Peyer's patch (tissue), 4 donors: ENCODE data around the gene DPYD.

ENCODE experiments used
- POLR2A ChIP-seq, 2 donors: fragments of 450-650 bp; IDR thresholded peaks; one replicate each; pipeline ENCODE4 v1.5.1; 2017; ENCODE audit warnings: antibody characterized with exemption in 2 of 2, mild to moderate bottlenecking in 2 of 2, moderate library complexity in 2 of 2
- TF ChIP-seq, protein P1 (sequence below), 6 experiments: fragments of 450-650 bp in 4 of 6; fragments of 200-600 bp in 2 of 6; sonication (generic) in 1 of 6; IDR thresholded peaks; one replicate each; pipeline ENCODE4 v1.5.1; 2017 to 2019; ENCODE audit warnings: antibody characterized with exemption in 6 of 6, mild to moderate bottlenecking in 3 of 6, moderate library complexity in 1 of 6

DNA sequence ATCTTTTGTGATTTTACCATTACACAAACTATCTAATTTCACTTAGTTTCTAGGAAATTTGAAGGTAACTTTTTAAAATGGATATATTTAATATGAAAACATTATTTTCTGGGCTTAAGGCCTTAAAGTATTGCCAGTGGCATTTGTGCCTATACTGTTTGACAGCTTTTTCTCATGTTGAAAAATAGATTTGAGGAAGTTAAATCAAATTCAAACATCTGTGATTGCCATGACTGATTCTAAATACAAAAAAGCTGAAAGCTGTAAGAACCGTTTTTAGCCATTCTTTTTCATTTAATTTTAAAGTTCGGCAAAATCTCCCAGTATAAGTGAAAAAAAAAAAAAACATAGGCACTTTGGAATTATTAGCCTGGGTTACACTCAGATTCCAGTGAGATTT lies 301.1 kb downstream of the DPYD start:
- TF ChIP-seq POLR2A (IDR thresholded peaks at IDR 0.05), result no peak
- TF ChIP-seq, protein P1, sequence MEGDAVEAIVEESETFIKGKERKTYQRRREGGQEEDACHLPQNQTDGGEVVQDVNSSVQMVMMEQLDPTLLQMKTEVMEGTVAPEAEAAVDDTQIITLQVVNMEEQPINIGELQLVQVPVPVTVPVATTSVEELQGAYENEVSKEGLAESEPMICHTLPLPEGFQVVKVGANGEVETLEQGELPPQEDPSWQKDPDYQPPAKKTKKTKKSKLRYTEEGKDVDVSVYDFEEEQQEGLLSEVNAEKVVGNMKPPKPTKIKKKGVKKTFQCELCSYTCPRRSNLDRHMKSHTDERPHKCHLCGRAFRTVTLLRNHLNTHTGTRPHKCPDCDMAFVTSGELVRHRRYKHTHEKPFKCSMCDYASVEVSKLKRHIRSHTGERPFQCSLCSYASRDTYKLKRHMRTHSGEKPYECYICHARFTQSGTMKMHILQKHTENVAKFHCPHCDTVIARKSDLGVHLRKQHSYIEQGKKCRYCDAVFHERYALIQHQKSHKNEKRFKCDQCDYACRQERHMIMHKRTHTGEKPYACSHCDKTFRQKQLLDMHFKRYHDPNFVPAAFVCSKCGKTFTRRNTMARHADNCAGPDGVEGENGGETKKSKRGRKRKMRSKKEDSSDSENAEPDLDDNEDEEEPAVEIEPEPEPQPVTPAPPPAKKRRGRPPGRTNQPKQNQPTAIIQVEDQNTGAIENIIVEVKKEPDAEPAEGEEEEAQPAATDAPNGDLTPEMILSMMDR (IDR thresholded peaks at IDR 0.05), result no peak
